Right lobe of liver (tissue), 4 donors: ENCODE measurements around the gene KIAA1671.

Experiments
- CTCF ChIP-seq, 4 donors: fragments of 200-600 bp in 3 of 4; fragments of 450-650 bp in 1 of 4; IDR thresholded peaks; one replicate each; pipeline versions ENCODE4 v1.5.1 to v1.8.0; 2016 to 2022; ENCODE audit warnings: antibody characterized with exemption in 4 of 4, mild to moderate bottlenecking in 2 of 4
- POLR2A ChIP-seq: fragments of 450-650 bp; IDR thresholded peaks from one replicate; pipeline ENCODE4 v1.6.1; 2017; ENCODE audit warnings: antibody characterized with exemption, mild to moderate bottlenecking
- donor health status: DM: no; HTN: no; CAD: no.
- donor health status: DM: no; HTN: no; CAD: no.
- donor health status: DM: no; HTN: yes; CAD: no.

- no peak for TF ChIP-seq POLR2A
- TF ChIP-seq CTCF (IDR thresholded peaks at IDR 0.05) = no peak
Measured at GRCh38 chr22:24969560-24970301, 17.2 kb downstream of the KIAA1671 start.
